Measurements from ENCODE around the gene AAR2. TPM values are rescaled to one million over a fixed set of nuclear protein-coding genes. Genes with fewer than 3 reads are reported as not detected.

AAR2 gene
- total RNA-seq, 1 donor from 2014 or later, result 19.0 TPM

- H3K36me3 Mint-ChIP-seq (ENCODE audit: unreplicated experiment), result peaks cover 10% of the 10 kb centered on the region
- peak; percentile 96 for TF ChIP-seq CTCF (IDR thresholded peaks at IDR 0.05; ENCODE audit: partially characterized antibody, unreplicated experiment)
- peaks cover 7% of the 10 kb centered on the region for H3K4me1 Mint-ChIP-seq (ENCODE audit: low read depth, unreplicated experiment)
- peak; percentile 91 for DNase-seq
- peak overlapping the region; percentile 77 for H3K27ac Mint-ChIP-seq (ENCODE audit: unreplicated experiment)
- H3K9me3 Mint-ChIP-seq (ENCODE audit: unreplicated experiment), result no peaks in the 10 kb centered on the region
- H3K4me3 Mint-ChIP-seq (ENCODE audit: unreplicated experiment), result peak overlapping the region; percentile 36
- H3K27me3 Mint-ChIP-seq (ENCODE audit: unreplicated experiment), result peaks cover 5% of the 10 kb centered on the region
Observed at GRCh38 chr20:36199345-36200257, 36.7 kb upstream of the AAR2 start.

GRCh38 chr20:36200451-36200850, 35.8 kb upstream of the AAR2 start:
- peak overlapping the region; percentile 61 for H3K4me3 Mint-ChIP-seq (ENCODE audit: unreplicated experiment)

GRCh38 chr20:36201198-36201597, 35.1 kb upstream of the AAR2 start:
- no peak for DNase-seq
- Mint-ChIP-seq H3K36me3 (ENCODE audit: unreplicated experiment) (peaks cover 5% of the 10 kb centered on the region), H3K4me3 (ENCODE audit: unreplicated experiment) (peak overlapping the region; percentile 61), H3K27ac (ENCODE audit: unreplicated experiment) (no peak overlapping the region), H3K27me3 (ENCODE audit: unreplicated experiment) (peaks cover 5% of the 10 kb centered on the region), H3K4me1 (ENCODE audit: low read depth, unreplicated experiment) (peaks cover 7% of the 10 kb centered on the region), H3K9me3 (ENCODE audit: unreplicated experiment) (peaks cover 2% of the 10 kb centered on the region)
- no peak for TF ChIP-seq CTCF (IDR thresholded peaks at IDR 0.05; ENCODE audit: partially characterized antibody, unreplicated experiment)

More at GRCh38 chr20:36200451-36200850, 35.8 kb upstream of the AAR2 start:
- TF ChIP-seq CTCF (IDR thresholded peaks at IDR 0.05; ENCODE audit: partially characterized antibody, unreplicated experiment), result no peak
- Mint-ChIP-seq H3K4me1 (ENCODE audit: low read depth, unreplicated experiment) (peaks cover 7% of the 10 kb centered on the region), H3K9me3 (ENCODE audit: unreplicated experiment) (no peaks in the 10 kb centered on the region), H3K36me3 (ENCODE audit: unreplicated experiment) (peaks cover 5% of the 10 kb centered on the region), H3K27ac (ENCODE audit: unreplicated experiment) (no peak overlapping the region), H3K27me3 (ENCODE audit: unreplicated experiment) (peaks cover 2% of the 10 kb centered on the region)
- no peak for DNase-seq

GRCh38 chr20:36202891-36203338, 33.4 kb upstream of the AAR2 start:
- Mint-ChIP-seq H3K36me3 (ENCODE audit: unreplicated experiment) (peaks cover 8% of the 10 kb centered on the region), H3K9me3 (ENCODE audit: unreplicated experiment) (peaks cover 2% of the 10 kb centered on the region), H3K27ac (ENCODE audit: unreplicated experiment) (no peak overlapping the region), H3K4me1 (ENCODE audit: low read depth, unreplicated experiment) (peaks cover 7% of the 10 kb centered on the region), H3K27me3 (ENCODE audit: unreplicated experiment) (peaks cover 5% of the 10 kb centered on the region), H3K4me3 (ENCODE audit: unreplicated experiment) (peak overlapping the region; percentile 56)
- peak; percentile 99 for TF ChIP-seq CTCF (IDR thresholded peaks at IDR 0.05; ENCODE audit: partially characterized antibody, unreplicated experiment)
- peak; percentile 87 for DNase-seq

GRCh38 chr20:36203861-36204260, 32.4 kb upstream of the AAR2 start:
- TF ChIP-seq CTCF (IDR thresholded peaks at IDR 0.05; ENCODE audit: partially characterized antibody, unreplicated experiment), result no peak
- H3K4me3 Mint-ChIP-seq (ENCODE audit: unreplicated experiment), result no peak overlapping the region
- DNase-seq, result no peak
- peaks cover 8% of the 10 kb centered on the region for H3K36me3 Mint-ChIP-seq (ENCODE audit: unreplicated experiment)
- peaks cover 5% of the 10 kb centered on the region for H3K27me3 Mint-ChIP-seq (ENCODE audit: unreplicated experiment)
- no peak overlapping the region for H3K27ac Mint-ChIP-seq (ENCODE audit: unreplicated experiment)
- H3K9me3 Mint-ChIP-seq (ENCODE audit: unreplicated experiment), result peaks cover 4% of the 10 kb centered on the region
- peaks cover 5% of the 10 kb centered on the region for H3K4me1 Mint-ChIP-seq (ENCODE audit: low read depth, unreplicated experiment)
